Hepatocyte (in vitro differentiated cells): ENCODE data around the gene BRMS1L. TPM values are rescaled to one million over a fixed set of nuclear protein-coding genes. Genes with fewer than 3 reads are reported as not detected.

Source experiments
- DNase-seq: peaks from one replicate; pipeline ENCODE4 v3.0.0-alpha.2; 2016; ENCODE audit warnings: low spot score
- H2AFZ ChIP-seq: fragments of 200-600 bp; sonication (generic); 2 replicates; pipeline ENCODE4 v1.6.0; 2016; ENCODE audit warnings: antibody characterized with exemption, mild to moderate bottlenecking
- H3K27ac ChIP-seq: fragments of 200-600 bp; sonication (generic); 2 replicates; pipeline ENCODE4 v1.5.1; 2016; ENCODE audit warnings: mild to moderate bottlenecking
- H3K27me3 ChIP-seq: fragments of 200-600 bp; sonication (generic); 2 replicates; pipeline ENCODE4 v1.6.1; 2016
- H3K36me3 ChIP-seq: fragments of 200-600 bp; sonication (generic); replicated peaks from 2 replicates; pipeline ENCODE4 v1.5.1; 2016; ENCODE audit warnings: low read depth; ENCODE audit not compliant: insufficient read depth
- H3K4me1 ChIP-seq: fragments of 200-600 bp; sonication (generic); 2 replicates; pipeline ENCODE4 v1.5.1; 2016; ENCODE audit warnings: mild to moderate bottlenecking, moderate library complexity; ENCODE audit not compliant: insufficient read depth
- H3K4me2 ChIP-seq: fragments of 200-600 bp; sonication (generic); 2 replicates; pipeline ENCODE4 v1.6.0; 2016
- H3K4me3 ChIP-seq: fragments of 200-600 bp; sonication (generic); 2 replicates; pipeline ENCODE4 v1.5.1; 2016; ENCODE audit warnings: mild to moderate bottlenecking
- H3K79me2 ChIP-seq: fragments of 200-600 bp; sonication (generic); 2 replicates; pipeline ENCODE4 v1.6.0; 2017; ENCODE audit warnings: mild to moderate bottlenecking
- H3K9me2 ChIP-seq: fragments of 200-600 bp; sonication (generic); replicated peaks from 2 replicates; pipeline ENCODE4 v1.6.0; 2017; ENCODE audit warnings: mild to moderate bottlenecking; ENCODE audit not compliant: insufficient read depth
- H3K9me3 ChIP-seq: fragments of 200-600 bp; sonication (generic); 2 replicates; pipeline ENCODE4 v1.5.1; 2016; ENCODE audit warnings: low read depth, mild to moderate bottlenecking
- H4K20me1 ChIP-seq: fragments of 200-600 bp; sonication (generic); 2 replicates; pipeline ENCODE4 v1.6.0; 2016; ENCODE audit warnings: mild to moderate bottlenecking; ENCODE audit not compliant: insufficient read depth, poor library complexity, severe bottlenecking
- CTCF ChIP-seq: fragments of 200-600 bp; sonication (generic); IDR thresholded peaks from 2 replicates; pipeline ENCODE4 v1.5.1; 2016; ENCODE audit warnings: antibody characterized with exemption, mild to moderate bottlenecking; ENCODE audit not compliant: poor library complexity
- EZH2 ChIP-seq: fragments of 200-600 bp; sonication (generic); IDR thresholded peaks from 2 replicates; pipeline ENCODE4 v1.6.1; 2016; ENCODE audit warnings: antibody characterized with exemption, mild to moderate bottlenecking, borderline replicate concordance
- EZH2phosphoT487 ChIP-seq: fragments of 200-600 bp; sonication (generic); IDR thresholded peaks from one replicate; pipeline ENCODE4 v1.6.1; 2018; ENCODE audit warnings: antibody characterized with exemption, mild to moderate bottlenecking, low read depth, moderate library complexity; ENCODE audit not compliant: unreplicated experiment, severe bottlenecking
- WGBS: methylation state at CpG from one replicate; pipeline ENCODE4 v1.1.6; 2016; ENCODE audit warnings: low lambda C conversion rate; ENCODE audit errors: missing lambda C conversion rate; 5-methylcytosine and 5-hydroxymethylcytosine counted together
- polyA plus RNA-seq: library from polyadenylated mRNA; unstranded; fragments of >200 nt; fragmentation: Nextera tagmentation; extraction: Ambion mirVana; gene quantifications from 2 replicates; pipeline ENCODE4 v1.2.1, GENCODE V29; 2016
- total RNA-seq: library from RNA; depleted of rRNA; stranded (reverse); fragments of >200 nt; gene quantifications from 2 replicates; pipeline ENCODE4 v1.2.3, GENCODE V29; 2014

The BRMS1L gene
- total and polyA plus RNA-seq, 2 experiments from 2014 or later: 12.6 to 14.6 TPM

- Histone ChIP-seq H3K27me3 (no peaks in the 10 kb centered on the region), H3K36me3 (no peaks in the 10 kb centered on the region), H3K4me3 (no peak overlapping the region), H4K20me1 (no peaks in the 10 kb centered on the region), H2AFZ (no peak overlapping the region), H3K4me1 (no peaks in the 10 kb centered on the region), H3K9me3 (peaks cover 1% of the 10 kb centered on the region), H3K9me2 (no peaks in the 10 kb centered on the region), H3K27ac (no peak overlapping the region), H3K79me2 (peaks cover 4% of the 10 kb centered on the region), H3K4me2 (no peak overlapping the region)
- WGBS: 88% methylated on average over 2 of the region's 2 CpGs
- TF ChIP-seq EZH2phosphoT487: no peak
- TF ChIP-seq CTCF: no peak
- no peak for TF ChIP-seq EZH2
- DNase-seq: no peak
Measured at GRCh38 chr14:35847636-35848035, 21.5 kb downstream of the BRMS1L start.

- no peak for DNase-seq
- Histone ChIP-seq H3K4me3 (no peak overlapping the region), H3K4me2 (no peak overlapping the region), H4K20me1 (no peaks in the 10 kb centered on the region), H3K79me2 (peaks cover 4% of the 10 kb centered on the region), H3K36me3 (no peaks in the 10 kb centered on the region), H3K27ac (no peak overlapping the region), H3K9me3 (no peaks in the 10 kb centered on the region), H3K9me2 (no peaks in the 10 kb centered on the region), H3K27me3 (no peaks in the 10 kb centered on the region), H2AFZ (no peak overlapping the region), H3K4me1 (no peaks in the 10 kb centered on the region)
- 92% methylated on average over 1 of the region's 1 CpG for WGBS
- no peak for TF ChIP-seq EZH2
- no peak for TF ChIP-seq CTCF
- TF ChIP-seq EZH2phosphoT487: no peak
Measured at GRCh38 chr14:35849122-35849521, 23.0 kb downstream of the BRMS1L start.

GRCh38 chr14:35851823-35852222 lies 25.7 kb downstream of the BRMS1L start:
- no peaks in the 10 kb centered on the region for H3K36me3 ChIP-seq
- H3K27me3 ChIP-seq: no peaks in the 10 kb centered on the region
- TF ChIP-seq EZH2phosphoT487: no peak
- TF ChIP-seq EZH2: no peak
- no peak for TF ChIP-seq CTCF
- no peak overlapping the region for H2AFZ ChIP-seq
- no peak for DNase-seq
- no peak overlapping the region for H3K4me3 ChIP-seq
- 100% methylated on average over 3 of the region's 3 CpGs for WGBS
- no peaks in the 10 kb centered on the region for H4K20me1 ChIP-seq
- no peaks in the 10 kb centered on the region for H3K9me2 ChIP-seq
- peaks cover 4% of the 10 kb centered on the region for H3K79me2 ChIP-seq
- H3K9me3 ChIP-seq: no peaks in the 10 kb centered on the region
- H3K27ac ChIP-seq: no peak overlapping the region
- no peak overlapping the region for H3K4me2 ChIP-seq
- no peaks in the 10 kb centered on the region for H3K4me1 ChIP-seq

GRCh38 chr14:35853225-35853624 lies 27.1 kb downstream of the BRMS1L start:
- WGBS: 95% methylated on average over 2 of the region's 2 CpGs

More at GRCh38 chr14:35853225-35853624, 27.1 kb downstream of the BRMS1L start:
- Histone ChIP-seq H3K36me3 (no peaks in the 10 kb centered on the region), H4K20me1 (no peaks in the 10 kb centered on the region), H3K27ac (no peak overlapping the region), H3K4me1 (no peaks in the 10 kb centered on the region), H3K9me3 (no peaks in the 10 kb centered on the region), H3K4me3 (no peak overlapping the region), H3K9me2 (no peaks in the 10 kb centered on the region), H3K27me3 (no peaks in the 10 kb centered on the region), H3K79me2 (peaks cover 4% of the 10 kb centered on the region), H2AFZ (no peak overlapping the region), H3K4me2 (no peak overlapping the region)
- no peak for TF ChIP-seq CTCF
- no peak for TF ChIP-seq EZH2phosphoT487
- TF ChIP-seq EZH2: no peak
- no peak for DNase-seq
